ENCODE data around the gene GPR78.
"Not testable (repeated sequence)": the region's sequence is repeated elsewhere in the genome, so short reads cannot be mapped to it uniquely, and the experiment has no call there.

GPR78 gene

DNA sequence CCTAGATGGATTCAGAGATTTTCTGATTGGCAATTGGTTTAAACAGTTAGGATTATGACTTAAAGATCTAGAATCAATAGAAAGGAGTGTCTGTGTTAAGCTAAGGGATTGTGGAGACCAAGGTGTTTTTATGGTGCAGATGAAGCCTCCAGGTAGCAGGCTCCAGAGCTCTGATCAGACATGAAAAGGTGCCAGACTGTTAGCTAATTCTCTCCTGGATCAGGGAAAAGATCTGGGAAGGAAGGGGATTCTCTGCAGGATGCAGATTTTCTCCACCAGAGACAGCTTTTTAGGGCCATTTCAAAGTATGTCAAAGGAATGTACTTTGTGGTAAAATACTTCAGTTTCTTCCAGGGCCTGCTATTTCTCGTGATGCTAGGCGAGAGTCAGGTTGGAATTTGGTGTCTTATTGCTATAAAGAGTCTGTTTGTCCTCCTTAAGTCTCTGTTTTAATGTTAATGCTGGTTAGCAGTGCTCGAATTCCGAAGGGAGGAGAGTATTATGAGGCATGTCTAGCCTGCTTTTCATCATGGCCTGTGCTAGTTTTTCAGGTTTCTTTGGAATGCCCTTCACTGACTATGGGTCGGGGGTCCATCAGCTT, 12.0 kb upstream of the GPR78 start:
- no peak for DNase-seq

DNA sequence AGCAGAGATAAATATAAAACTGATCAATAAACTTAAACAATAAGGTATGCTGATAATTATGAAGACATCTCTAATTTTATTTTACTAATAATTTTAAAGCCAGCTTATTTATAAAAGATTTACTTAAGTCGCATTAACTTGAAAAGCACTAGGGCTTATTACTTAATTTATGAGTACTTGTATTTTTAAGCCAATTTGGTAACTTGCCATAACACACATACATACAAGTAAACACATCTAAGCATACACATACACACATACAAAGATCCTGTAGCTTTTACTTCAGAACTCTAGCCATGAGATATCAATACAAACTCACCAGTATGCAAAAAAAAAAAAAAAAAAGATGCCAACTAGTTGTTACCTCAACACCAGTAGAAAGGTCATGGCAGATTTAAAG, 10.0 kb upstream of the GPR78 start:
- DNase-seq: no peak

DNA sequence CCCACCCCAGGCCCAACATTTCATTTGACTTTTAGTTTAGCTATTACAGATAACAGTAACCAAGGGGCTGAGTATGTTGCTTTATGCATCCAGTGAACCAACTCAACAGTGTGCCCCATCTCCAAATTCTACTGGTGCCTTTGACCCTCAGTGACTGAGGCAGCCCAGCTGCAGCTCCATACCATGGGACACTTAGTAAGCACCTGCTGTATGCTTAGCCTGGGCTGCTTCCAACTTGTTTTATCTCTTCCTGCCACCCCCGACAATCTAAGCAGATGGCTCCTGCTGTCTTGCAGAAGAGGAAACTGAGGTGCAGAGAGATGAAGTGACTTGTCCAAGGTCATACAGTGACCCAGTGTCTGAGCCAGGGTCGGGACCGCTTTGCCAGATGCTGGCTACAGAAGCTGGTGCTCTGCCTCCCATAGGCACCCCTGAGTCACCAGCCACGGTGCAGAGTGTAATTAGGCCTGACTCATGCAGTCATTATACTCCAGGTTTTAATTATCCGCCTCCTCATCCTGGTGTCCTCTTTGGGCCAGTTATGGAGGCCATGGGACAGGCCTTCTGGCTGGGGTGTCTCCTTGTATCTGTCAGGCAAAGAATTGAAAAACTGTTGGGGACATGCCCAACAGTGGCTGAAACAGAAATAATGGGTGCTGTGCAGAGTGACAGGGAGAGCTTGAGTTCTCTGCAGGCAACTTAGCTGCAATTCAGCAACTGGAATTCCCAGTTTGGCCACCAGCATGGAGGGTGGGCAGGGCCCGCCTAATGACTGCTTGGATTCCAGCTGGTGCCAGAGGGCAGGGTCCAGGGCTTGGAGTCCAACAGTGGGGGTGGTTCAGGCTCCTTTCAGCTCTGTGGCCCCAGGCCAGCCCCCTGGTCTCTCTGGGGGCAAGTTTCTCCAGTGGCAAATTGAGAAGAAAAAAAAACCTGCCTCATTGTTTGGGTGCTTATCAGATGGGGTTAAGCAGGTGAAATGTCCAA, 8.2 kb upstream of the GPR78 start:
- DNase-seq: no peak

DNA sequence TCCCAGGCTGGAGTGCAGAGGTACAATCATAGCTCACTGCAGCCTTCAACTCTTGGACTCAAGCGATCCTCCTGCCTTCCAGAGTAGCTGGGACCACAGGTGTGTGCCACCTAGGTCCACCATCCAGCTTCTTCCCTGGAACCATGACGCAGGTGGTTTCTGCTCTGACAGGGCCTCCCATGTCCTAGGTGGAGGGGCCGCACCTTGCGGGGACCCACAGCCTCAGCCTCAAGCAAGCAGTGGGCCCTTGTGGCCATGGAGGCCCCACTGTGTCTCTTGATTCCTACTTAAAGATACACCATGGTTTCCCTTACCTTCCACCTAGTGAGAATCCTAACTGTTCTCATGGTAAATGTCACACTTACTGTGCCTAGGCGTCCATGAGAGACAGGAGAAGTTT, 6.9 kb upstream of the GPR78 start:
- no peak for DNase-seq

DNA sequence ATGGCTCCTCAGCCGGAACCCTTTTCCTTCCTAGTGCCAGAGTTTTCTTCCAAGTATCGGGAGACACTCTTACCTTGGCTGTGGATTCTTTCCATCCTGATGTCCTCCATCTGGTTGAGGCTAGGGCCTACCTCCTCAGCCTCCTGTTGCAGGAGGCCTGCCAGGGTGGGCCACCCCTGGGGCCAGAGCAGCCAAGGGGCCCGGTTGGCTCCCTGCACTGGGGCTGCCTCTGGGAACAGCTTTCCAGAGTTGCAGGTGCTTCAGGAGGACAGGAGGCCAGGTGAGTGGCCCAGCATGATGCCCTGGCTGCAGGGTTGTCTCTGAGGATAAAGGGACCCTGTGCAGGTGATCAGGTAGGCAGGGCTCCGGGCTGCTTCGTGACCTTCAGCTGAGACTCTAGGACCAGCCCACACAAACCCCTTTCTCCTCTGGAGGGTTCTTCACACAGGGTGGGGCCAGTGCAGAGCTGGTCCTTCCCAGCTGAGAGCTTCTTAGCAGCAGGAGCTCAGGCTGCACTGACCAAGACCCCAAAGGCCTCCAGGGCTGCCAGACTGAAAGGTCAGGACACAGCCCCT, 5.3 kb upstream of the GPR78 start:
- no peak for DNase-seq

DNA sequence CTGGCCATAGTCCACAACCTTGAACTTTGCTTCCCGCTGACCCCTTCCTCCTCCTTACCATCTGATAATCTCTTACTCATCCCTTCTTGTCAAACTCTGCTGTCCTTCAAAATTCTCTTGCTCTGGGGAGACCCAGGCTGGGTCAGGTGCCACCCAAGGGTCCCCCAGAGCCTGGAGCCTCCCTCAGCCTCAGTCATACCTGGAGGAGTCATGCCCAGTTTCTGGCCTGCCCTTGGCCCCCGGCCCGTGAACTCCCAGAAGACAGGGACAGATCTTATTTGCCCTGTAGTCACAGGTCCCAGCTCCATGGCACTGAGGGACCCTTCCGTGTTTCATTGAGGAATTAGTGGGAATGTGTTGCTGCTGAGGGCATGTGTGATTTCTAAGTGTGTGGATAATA, 4.7 kb upstream of the GPR78 start:
- no peak for DNase-seq

DNA sequence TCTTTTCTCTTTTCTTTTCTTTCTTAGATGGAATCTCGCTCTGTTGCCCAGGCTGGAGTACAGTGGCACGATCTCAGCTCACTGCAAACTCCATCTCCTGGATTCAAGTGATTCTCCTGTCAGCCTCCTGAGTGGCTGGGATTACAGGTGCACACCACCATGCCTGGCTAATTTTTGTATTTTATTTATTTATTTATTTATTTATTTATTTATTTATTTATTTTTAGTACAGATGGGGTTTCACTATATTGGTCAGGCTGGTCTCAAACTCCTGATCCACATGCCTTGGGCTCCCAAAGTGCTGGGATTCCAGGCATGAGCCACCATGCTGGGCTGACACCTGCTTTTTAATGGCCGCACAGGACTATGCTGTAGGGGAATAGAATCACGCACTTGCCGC, 3.6 kb upstream of the GPR78 start:
- not testable (repeated sequence) for DNase-seq

DNA sequence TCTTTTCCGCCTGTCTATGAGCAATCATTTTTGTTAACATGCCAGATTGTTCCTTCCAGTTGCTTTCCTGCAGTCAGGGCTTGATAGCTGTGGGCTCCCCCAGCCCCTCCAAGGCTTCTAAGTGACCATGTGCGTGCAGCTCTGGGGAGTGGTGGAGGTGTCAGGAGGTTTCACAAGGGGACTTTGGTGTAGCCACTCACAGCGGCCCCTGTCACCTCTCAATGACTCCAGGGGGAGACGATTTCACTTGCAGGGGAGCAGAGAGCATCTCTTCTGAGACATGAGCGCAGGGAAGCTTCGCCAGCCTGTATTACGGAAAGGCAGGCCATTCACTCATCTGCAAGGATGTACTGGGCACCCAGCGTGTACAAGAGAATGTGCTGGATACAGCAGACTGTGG, 3.1 kb upstream of the GPR78 start:
- no peak for DNase-seq

DNA sequence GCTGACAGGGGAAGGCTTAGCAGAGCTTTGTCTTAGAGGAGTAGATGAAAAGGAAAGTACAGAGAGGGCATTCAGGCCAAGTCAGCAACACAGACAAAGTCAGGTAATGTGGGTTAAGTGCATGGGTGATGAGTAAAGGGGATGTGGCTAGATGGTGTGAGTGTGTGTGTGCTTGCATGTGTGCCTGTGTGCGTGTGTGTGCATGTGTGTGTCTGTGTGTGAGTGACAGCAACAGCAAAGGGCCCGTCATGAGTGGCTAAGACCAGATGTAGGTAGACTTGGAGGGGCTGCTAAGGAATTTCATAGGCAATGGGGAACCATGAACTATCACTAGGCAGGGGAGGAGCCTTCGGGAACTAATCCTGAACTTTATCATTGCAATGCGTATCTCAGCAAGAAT, 2.2 kb upstream of the GPR78 start:
- no peak for DNase-seq

DNA sequence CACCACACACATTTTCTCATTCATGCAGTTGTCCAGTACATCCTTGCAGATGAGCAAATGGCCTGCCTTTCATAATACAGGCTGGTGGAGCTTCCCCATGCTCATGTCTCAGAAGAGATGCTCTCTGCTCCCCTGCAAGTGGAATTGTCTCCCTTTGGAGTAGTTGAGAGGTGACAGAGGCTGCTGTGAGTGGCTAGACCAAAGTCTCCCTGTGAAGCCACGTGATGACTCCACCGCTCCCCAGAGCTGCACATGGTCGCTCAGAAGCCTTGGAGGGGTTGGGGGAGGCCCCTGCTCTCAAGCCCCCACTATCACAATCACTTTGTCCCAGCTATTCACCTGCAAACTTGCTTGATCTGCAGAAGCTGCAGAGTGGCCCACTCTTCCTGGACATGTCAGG, 1.5 kb upstream of the GPR78 start:
- no peak for DNase-seq

DNA sequence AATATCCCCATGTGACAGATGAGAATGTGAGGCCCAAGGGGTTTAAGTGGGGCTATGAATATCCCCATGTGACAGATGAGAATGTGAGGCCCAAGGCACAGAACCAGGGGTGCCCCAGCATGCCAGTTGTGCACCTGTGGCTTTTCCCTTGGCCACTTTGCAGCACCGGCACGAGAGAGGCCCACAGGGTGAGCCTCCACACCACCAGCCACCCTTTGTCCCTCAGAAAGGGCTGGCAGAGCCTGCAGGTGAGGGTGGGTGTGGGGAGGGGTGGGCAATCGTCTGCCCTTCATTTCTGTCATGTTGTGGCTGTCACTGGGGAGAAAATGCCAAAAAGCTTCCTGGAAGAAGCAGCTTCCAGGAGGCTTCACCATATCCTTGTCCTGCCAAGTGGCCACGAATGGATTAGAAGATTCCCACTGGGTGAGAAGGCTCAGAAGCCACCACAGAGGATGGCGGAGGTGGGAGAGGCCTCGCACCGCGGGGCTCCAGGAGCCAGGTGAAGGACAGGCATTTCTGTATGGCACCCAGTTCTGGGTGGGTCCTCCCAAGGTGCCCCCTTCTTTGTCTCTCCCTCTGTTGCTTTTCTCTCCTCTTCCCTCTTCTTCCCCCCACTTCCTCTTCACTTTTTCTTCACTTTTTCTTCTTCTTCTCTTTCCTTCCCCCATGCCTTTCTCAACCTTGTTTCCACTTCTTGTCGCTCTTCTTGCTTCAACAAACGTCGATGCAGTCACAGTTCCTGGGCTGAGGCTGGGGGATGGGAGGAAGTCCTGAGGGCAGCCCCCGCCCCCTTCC, 469 bp upstream of the GPR78 start:
- no peak for DNase-seq

DNA sequence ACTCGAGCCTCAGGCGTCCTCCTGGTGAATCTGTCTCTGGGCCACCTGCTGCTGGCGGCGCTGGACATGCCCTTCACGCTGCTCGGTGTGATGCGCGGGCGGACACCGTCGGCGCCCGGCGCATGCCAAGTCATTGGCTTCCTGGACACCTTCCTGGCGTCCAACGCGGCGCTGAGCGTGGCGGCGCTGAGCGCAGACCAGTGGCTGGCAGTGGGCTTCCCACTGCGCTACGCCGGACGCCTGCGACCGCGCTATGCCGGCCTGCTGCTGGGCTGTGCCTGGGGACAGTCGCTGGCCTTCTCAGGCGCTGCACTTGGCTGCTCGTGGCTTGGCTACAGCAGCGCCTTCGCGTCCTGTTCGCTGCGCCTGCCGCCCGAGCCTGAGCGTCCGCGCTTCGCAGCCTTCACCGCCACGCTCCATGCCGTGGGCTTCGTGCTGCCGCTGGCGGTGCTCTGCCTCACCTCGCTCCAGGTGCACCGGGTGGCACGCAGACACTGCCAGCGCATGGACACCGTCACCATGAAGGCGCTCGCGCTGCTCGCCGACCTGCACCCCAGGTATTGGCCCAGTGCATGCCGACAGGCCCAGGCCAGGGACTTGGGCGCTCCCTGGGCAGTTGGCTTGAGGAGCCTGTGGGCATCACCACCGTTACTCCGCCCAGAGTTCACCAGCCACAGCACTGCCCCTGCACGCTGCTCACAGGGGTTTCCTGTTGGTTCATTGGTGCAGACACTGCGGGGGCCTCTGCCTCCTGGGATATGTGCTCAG, 1.1 kb downstream of the GPR78 start:
- DNase-seq: no peak

DNA sequence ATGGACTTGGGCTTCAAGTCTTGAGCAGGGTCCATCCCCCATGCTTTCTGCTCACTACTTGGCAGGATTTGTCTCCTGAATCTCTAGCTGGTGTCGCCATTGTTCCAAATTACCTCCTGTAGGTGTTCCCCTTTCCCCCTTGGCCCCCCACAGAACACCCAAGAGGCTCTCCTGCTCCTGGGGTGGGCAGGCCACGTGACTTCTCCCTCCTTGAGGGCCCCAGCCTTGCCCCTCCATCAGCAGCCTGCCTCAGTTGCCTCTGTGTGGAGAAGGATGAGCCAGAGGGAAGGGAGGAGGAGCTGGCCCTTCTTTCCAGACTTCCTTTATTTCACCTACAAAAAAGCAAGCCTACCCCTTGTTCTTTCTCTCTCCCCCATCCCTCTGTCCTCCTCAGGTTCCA, 1.8 kb downstream of the GPR78 start:
- no peak for DNase-seq

DNA sequence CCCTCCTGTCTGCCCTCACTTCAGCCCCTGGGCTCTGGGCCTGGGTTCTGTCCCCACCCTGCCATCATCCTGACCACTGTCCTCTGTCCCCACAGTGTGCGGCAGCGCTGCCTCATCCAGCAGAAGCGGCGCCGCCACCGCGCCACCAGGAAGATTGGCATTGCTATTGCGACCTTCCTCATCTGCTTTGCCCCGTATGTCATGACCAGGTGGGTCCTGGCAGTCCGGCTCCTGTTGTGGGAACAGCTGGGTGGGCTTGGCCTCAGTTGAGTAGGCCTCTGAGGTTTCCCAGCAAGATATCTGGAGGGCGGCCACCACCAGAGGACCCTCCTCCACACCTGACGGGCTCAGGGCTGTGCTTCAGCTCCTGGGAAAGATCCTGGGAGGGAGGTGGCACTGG, 2.2 kb downstream of the GPR78 start:
- no peak for DNase-seq

DNA sequence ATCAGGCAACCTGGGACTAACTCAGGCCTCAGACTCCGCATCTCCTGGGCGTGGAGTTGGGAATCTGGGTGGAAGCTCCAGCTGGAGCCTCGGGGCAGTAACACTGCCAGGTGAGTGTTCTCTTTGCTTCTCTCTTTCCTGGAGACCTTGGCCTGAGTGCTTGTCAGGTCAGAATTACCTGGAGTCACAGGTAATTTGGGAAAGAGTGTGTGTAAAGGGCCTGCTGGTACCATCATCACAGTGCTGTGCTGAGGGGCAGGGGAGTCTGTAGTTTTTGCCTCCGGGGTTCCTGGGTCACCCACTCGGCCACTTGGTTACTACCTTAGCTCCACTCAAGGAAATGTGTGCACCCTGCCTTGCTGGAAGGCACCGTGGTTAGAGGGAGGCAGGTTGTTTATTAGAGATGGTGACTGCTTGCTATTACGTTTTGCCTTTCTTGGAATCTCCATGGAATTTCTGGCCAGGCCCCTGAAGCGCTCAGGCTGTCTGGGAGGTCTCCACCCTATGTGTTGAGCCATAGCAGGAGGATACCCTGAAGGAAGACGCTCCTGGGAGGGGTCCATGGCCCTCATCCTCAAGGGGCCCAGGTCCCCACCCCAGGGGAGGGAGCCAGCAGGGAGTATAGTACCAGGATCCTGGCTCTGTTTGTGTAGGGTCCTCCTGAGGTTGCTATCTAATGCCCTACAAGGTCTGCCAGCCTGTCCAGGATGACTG, 2.9 kb downstream of the GPR78 start:
- DNase-seq: no peak

DNA sequence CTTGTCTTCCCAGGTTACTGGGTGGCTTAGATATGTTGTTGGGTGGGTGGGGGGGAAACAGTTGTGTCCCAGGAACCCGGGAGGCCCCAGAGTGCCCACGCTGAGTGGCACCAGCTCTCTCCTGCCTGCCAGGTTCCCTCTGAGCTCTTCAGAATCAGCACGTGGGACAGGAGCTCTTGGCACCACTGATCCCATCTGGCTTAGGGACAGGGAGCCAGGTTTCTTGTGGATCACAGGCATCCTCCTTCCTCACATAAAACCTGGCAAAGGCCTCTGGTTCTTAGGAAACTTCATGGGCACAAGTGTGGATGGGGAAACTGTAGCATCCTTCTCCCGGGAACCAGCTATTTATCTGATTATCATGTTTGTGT, 3.4 kb downstream of the GPR78 start:
- DNase-seq: no peak

DNA sequence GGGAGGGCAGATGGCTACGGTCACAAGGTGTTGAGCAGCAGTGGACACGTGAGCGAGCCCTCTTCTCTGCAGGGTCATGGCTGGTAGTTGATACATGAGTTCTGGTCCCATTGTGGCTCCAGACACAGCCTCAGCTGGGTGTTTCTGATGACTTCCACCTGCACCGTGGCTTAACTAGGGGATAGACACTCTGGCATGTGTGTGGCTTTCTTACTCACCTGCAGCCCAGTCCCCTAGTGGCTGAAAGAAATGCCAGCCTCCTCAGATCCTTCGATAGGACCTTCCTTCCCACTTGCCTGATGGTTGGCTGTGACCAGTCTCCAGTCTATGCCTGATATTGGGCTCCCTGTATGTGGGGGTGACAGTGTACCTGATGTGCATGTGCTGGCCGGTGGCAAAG, 5.0 kb downstream of the GPR78 start:
- no peak for DNase-seq

DNA sequence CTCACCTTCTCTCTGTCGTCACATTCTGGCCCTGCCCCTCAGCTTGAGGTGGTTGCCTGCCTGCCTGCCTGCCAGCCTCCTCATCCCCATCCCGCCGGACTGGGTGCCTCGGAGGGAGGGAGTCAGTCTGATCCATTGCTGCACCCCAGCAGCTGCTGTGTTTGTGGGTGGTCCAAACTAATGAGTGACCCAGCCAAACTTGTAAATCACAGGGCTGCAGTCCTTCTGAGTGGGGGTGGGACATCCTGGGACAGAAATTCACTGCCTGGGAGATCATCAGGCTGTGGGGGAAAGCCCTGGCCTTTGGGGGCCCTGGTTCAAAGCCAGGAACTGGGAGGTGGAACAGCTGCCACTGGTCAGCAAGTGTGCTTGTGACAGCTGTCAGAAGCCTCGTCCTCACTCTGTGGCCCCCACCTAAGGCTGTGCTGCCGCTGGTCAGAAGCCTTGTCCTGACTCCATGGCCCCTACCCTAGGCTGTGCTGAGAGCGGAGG, 5.6 kb downstream of the GPR78 start:
- no peak for DNase-seq

DNA sequence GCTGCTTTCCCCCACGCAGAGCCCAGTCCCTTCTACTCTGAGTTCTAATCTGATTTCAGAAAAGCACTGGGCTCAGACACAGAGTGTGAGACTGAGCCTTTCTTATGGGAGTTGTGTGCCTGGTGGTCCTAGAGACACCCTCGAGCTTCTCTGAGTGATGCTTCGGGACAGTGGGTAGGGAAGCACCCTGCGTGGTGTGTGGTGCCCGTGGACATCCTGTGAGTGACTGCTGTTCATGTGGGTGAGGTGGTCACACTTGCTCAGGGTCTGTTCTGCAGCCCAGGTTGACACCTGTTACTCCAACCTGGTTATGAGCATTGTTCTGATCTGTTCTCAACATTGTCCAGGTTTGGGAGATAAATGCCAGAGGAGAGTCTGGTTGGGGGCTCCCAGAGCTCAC, 6.1 kb downstream of the GPR78 start:
- DNase-seq: no peak

DNA sequence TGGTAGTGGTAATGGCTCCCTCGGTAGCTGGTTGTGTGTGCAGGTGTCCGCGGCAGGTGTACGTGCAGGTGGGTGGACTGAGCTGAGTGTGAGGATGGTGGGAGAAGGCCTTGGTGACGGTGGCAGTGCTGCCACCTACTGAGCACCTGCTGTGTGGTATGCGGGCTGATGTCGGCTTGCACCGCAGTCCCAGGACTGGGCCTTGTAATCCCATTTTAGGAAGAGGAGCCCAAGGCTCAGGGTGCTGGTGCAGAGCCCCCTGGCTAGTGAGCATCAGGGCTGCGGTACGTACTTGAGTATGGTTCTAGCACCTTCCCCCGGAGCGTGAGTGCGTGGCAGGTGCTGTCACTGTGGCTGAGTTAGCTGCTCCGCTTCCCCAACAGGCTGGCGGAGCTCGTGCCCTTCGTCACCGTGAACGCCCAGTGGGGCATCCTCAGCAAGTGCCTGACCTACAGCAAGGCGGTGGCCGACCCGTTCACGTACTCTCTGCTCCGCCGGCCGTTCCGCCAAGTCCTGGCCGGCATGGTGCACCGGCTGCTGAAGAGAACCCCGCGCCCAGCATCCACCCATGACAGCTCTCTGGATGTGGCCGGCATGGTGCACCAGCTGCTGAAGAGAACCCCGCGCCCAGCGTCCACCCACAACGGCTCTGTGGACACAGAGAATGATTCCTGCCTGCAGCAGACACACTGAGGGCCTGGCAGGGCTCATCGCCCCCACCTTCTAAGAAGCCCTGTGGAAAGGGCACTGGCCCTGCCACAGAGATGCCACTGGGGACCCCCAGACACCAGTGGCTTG, 6.7 kb downstream of the GPR78 start:
- no peak for DNase-seq

Data from NCI-H1694 (cell line).